ENCODE measurements around the gene THAP7.

The THAP7 gene

DNA sequence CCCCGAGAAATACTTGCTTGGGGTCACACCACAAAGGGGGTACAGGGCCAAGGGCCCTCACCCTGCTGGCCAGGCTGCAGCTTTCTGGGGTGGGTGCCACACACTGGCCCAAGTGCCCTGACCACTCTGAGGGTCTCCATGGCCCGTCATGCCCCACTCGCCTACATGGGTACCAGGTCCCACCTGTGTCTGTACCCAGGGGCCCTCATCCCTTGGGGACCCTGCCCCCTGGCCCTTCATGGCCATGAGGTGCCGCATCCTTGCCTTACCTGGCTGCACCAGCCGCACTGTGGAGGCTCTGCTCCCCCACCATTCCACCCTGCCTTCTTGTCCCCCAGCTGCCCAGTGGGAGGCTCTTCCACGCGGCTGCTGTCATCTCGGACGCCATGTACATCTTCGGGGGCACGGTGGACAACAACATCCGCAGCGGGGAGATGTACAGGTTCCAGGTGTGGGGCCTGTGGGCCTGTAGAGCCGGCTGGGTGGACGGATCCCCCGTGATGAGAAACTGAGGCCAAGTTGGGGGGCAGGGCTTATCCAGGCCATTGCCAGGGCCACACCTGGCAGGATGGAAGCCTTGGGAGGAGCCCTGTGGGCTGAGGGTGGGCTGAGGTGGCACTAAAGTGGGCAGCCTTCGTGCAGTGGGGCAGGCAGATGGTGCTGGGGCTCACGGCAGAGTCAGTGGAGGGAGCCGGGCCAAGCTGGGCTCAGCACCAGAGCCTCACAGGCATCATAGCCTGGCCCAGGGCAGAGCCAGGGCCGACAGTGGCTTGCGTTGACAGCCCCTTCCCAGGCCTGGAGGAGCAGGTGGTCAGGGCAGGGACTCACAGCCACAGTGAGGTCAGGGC is 9.2 kb downstream of the THAP7 start:
- peaks cover 4% of the 10 kb centered on the region for H3K4me1 Mint-ChIP-seq
- no peaks in the 10 kb centered on the region for H3K27me3 Mint-ChIP-seq
- peak overlapping the region; percentile 51 for H3K27ac Mint-ChIP-seq
- H3K9me3 Mint-ChIP-seq: no peaks in the 10 kb centered on the region
- no peak overlapping the region for H3K4me3 Mint-ChIP-seq
- H3K36me3 Mint-ChIP-seq: no peaks in the 10 kb centered on the region

DNA sequence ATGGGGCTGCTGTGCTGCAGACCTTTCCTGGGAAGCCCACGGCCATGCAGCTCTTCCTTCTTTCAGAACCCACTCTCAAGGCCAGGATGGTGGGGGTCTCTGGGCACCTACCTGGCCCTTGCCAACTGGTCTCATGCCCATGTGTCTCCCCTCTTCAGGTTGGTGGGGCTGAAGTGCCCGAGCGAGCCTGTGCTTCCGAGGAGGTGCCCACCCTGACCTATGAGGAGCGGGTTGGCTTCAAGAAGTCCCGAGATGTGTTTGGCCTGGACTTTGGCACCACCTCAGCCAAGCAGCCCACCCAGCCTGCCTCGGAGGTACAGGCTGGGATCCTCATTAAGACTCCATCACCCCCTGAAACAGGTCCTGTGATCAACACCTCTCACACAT is 9.9 kb downstream of the THAP7 start:
- no peaks in the 10 kb centered on the region for H3K27me3 Mint-ChIP-seq
- H3K27ac Mint-ChIP-seq: no peak overlapping the region
- H3K9me3 Mint-ChIP-seq: no peaks in the 10 kb centered on the region
- H3K4me3 Mint-ChIP-seq: no peak overlapping the region
- H3K36me3 Mint-ChIP-seq: no peaks in the 10 kb centered on the region
- peaks cover 4% of the 10 kb centered on the region for H3K4me1 Mint-ChIP-seq

DNA sequence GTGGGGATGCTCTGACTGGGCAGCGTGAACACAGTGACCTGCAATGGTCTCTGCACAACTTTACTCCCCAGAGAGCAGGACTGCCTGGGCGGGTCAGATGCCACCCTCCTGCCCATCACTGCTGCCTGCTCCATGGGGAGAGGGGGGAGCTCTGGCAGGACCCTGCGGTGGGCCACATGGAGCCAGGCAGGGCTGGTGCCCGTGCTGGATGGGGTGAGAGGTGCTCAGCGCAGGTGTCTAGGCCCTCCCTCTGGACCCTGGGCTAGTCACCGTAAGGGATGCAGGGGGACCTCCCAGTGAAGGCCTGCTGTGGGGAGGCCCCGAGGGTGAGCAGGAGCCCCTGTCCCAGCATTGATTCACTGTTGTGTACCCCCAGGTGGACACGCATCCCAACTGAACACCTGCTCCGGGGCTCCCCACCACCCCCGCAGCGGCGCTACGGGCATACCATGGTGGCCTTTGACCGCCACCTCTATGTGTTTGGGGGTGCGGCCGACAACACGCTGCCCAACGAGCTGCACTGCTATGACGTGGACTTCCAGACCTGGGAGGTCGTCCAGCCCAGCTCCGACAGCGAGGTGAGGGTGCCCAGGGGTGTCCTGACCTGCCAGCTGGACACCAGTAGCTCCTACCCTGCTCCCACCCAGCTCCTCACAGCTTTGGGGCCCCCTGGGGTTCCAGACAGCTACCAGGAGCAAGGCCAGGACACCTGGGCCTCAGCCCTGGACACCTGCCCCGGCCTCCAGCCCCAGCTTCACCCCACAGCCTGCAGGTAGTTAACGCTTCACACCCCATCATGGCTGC is 10.5 kb downstream of the THAP7 start:
- peaks cover 4% of the 10 kb centered on the region for H3K4me1 Mint-ChIP-seq
- no peak overlapping the region for H3K27ac Mint-ChIP-seq
- H3K27me3 Mint-ChIP-seq: no peaks in the 10 kb centered on the region
- H3K9me3 Mint-ChIP-seq: no peaks in the 10 kb centered on the region
- no peak overlapping the region for H3K4me3 Mint-ChIP-seq
- H3K36me3 Mint-ChIP-seq: peaks cover under 1% of the 10 kb centered on the region

DNA sequence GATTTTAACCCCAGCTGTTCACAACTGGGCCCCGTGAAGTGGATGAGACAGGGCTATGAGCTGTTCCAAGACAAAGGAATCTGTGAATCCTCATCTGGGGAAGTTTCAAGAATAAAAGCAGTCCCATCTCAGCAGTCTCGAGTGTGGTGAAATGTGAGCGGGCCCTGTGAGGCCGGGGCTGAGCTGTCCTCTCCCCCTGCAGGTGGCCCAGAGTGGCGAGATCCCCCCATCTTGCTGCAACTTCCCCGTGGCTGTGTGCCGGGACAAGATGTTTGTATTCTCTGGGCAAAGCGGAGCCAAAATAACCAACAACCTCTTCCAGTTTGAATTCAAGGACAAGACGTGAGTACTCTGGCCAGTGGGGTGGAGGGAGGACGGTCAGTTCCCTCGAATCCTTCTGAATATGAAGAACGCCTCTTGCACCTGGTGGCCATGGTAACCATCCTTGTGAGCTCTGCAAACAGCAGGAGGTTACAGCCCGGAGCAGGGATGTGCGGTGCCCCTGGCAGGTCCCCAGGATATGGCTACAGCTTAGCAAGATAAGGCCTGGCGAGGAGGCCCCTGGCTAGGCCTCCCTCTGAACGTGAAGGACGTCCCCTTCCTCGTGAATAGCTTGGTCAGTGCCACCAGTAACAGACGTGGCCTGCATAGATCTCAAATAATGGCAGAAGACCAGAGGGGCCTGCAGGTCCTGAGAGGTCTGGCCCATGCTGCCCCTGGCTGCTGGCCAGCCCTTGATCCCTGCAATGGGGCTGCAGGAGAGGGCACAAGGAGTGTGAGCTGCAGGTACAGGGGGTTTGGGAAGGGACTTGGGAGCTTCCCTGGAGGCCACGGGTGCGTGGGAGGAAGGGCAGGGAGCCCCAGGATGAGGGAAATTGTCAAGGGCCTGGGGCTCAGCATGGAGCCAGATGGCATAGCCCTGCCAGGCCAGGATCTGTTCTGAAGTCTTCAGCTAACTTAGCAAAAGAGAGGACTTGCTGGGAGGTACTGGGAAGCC is 11.4 kb downstream of the THAP7 start:
- H3K4me3 Mint-ChIP-seq: no peak overlapping the region
- H3K4me1 Mint-ChIP-seq: peaks cover 4% of the 10 kb centered on the region
- H3K27me3 Mint-ChIP-seq: no peaks in the 10 kb centered on the region
- no peaks in the 10 kb centered on the region for H3K9me3 Mint-ChIP-seq
- H3K36me3 Mint-ChIP-seq: peaks cover 3% of the 10 kb centered on the region
- no peak overlapping the region for H3K27ac Mint-ChIP-seq

DNA sequence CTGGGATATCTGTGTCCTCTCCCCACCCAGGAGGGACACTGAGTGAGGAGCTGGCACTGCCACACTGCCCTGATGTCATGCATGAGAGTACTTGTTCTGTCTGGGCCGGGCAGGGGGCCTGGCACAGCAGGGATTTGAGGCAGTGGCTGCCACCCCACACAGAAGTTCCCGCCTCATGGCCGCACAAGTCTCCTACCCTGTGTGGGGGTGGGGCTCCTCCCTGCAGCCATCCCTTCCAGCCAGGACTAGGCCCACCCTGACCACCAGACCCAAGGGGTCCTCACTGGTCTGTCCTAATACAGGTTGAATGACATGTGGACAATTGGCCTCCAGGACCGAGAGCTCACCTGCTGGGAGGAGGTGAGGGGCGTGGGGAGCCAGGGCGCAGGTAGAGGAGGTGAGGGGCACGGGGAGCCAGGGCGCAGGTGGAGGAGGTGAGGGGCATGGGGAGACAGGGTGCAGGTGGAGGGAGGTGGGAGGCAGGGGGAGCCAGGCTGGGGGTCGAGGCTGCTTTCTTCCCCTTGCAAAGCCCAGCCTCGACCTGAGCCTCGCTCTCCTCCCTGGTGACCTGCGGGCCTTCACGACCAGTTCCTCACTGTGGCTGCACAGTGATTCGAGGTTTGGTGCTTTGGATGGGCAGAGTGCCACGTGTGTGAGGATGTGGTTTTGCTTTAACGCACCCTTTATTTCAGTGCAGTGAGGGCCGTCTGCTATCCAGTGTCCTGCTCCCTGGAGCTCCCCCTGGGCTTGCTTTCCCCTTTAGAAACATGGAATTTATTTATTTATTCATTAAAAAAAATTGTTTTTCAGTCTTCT is 12.4 kb downstream of the THAP7 start:
- Mint-ChIP-seq H3K27ac (no peak overlapping the region), H3K36me3 (peaks cover 3% of the 10 kb centered on the region), H3K4me3 (no peak overlapping the region), H3K4me1 (peaks cover 4% of the 10 kb centered on the region), H3K9me3 (no peaks in the 10 kb centered on the region), H3K27me3 (no peaks in the 10 kb centered on the region)

DNA sequence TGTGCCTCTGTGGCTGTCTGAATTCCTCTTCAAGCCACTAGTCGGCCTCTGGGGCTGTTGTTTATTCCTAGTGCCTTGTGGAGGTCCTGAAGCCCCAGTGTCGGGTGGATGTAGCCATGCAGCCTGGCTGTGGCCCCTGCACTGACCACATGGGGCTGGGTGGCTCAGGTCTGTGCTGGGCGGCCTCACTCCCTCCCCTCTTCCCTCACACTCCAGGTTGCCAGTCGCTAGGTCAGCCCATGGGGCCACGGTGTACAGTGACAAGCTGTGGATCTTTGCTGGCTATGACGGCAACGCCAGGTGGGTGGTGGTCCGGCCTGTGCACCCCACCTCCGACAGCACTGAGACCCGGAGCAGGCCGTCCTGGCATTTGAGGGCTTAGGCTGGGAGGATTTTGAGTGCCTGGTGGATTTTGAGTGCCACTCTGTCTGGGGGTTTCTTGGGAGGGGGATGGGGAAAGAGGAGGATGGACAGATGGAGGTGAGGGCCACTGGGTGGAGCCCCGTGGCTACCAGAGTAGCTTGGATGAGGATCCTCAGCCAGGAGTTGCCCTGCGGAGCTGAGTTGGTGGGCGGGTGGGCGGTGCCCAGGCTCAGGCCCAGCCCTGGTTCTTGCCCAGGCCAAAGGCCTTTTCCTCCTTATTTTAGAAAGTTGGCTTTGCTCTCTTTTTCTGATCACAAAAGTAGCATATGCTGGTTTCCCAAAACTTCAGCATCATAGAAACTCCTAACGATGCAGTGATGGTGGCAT is 13.2 kb downstream of the THAP7 start:
- H3K27ac Mint-ChIP-seq: no peak overlapping the region
- no peaks in the 10 kb centered on the region for H3K27me3 Mint-ChIP-seq
- H3K36me3 Mint-ChIP-seq: peaks cover 3% of the 10 kb centered on the region
- H3K9me3 Mint-ChIP-seq: no peaks in the 10 kb centered on the region
- H3K4me1 Mint-ChIP-seq: peaks cover 9% of the 10 kb centered on the region
- H3K4me3 Mint-ChIP-seq: no peak overlapping the region

DNA sequence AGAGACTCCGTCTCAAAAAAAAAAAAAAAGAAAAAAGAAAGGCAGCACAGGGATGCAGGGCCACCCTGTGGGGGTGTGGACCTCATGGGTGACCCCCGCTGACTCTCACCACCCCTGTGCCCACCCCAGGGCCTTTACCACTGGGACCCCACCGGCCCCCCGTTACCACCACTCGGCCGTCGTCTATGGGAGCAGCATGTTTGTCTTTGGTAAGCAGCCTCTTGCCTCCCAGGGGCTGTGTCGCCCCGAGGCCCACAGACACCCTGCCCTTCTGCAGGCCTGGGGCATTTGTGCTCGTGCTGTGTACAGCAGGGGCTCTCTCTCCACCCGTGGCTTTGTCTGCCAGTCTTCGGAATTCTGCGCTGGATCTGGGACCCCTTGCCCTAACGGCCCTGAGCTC is 14.5 kb downstream of the THAP7 start:
- Mint-ChIP-seq H3K9me3 (no peaks in the 10 kb centered on the region), H3K4me3 (no peak overlapping the region), H3K27me3 (no peaks in the 10 kb centered on the region), H3K36me3 (peaks cover 3% of the 10 kb centered on the region), H3K27ac (no peak overlapping the region), H3K4me1 (peaks cover 23% of the 10 kb centered on the region)

DNA sequence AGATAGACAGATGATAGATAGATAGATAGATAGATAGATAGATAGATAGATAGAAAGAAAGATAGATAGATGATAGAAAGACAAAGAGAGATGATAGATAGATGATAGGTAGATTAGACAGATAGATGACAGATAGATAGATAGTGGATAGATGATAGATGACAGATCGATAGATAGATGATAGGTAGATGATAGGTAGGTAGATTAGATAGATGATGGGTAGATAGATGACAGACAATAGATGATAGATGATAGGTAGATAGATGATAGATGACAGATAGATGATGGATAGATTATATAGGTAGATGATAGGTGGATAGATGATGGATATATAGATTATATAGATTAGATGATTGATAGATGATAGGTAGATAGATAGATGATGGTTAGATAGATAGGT is 15.6 kb downstream of the THAP7 start:
- no peak overlapping the region for H3K4me3 Mint-ChIP-seq
- H3K27me3 Mint-ChIP-seq: no peaks in the 10 kb centered on the region
- H3K4me1 Mint-ChIP-seq: peaks cover 23% of the 10 kb centered on the region
- H3K27ac Mint-ChIP-seq: no peak overlapping the region
- H3K9me3 Mint-ChIP-seq: no peaks in the 10 kb centered on the region
- H3K36me3 Mint-ChIP-seq: peaks cover 3% of the 10 kb centered on the region

DNA sequence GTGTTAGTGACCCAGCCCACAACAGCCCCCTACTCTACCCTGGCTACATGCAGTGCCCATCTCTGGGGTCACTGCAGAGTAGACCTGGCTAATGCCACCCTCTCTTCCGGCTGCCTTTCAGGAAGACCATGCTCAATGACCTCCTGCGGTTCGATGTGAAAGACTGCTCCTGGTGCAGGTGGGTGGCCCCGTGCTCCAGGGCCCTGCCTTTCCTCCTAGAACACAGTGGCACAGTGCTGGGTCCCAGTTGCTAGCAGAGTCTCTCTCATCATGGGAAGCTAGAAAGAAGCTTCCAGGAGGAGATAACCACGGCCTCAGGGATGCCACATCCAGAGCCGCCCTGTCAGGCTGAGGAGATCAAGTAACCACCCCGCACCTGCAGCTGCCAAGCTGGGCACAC is 16.2 kb downstream of the THAP7 start:
- H3K36me3 Mint-ChIP-seq: peaks cover 3% of the 10 kb centered on the region
- no peak overlapping the region for H3K27ac Mint-ChIP-seq
- H3K4me1 Mint-ChIP-seq: peaks cover 28% of the 10 kb centered on the region
- no peak overlapping the region for H3K4me3 Mint-ChIP-seq
- no peaks in the 10 kb centered on the region for H3K9me3 Mint-ChIP-seq
- no peaks in the 10 kb centered on the region for H3K27me3 Mint-ChIP-seq

DNA sequence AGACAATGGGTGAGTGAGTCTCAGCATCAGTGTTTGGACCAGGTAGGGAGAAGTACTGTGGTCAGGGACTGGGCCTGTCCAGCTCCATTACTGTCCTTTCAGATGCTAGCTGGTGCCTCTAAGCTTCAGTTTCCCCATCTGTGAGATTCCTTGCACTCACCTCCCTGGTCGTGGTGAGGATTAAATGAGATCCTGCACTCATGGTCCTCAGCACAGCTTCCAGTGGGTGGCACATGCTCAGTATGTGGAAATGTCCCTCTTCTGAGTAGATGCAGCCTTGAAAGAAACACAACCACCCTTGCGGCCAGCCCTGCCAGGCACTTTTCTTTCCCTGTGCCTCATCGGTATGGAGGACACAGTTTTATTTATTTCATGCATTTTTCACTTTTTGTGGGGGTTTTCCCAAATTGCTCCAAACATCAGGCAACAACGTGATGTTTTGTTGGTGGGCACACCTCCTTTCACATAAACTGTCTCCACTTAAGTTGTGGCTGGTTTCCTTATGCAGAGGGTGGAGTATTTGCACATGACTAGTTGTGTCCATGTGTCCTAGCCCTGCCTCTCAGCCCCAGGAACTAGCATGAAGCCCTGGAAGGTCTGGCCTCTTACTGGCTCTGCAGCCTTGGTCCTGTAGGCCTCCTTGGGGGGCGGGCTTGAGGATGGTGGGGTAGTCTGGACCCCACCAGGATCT is 18.7 kb downstream of the THAP7 start:
- Mint-ChIP-seq H3K36me3 (peaks cover 3% of the 10 kb centered on the region), H3K4me1 (peaks cover 43% of the 10 kb centered on the region), H3K9me3 (no peaks in the 10 kb centered on the region), H3K27ac (peak overlapping the region; percentile 95), H3K4me3 (peak overlapping the region; percentile 98), H3K27me3 (no peaks in the 10 kb centered on the region)

DNA sequence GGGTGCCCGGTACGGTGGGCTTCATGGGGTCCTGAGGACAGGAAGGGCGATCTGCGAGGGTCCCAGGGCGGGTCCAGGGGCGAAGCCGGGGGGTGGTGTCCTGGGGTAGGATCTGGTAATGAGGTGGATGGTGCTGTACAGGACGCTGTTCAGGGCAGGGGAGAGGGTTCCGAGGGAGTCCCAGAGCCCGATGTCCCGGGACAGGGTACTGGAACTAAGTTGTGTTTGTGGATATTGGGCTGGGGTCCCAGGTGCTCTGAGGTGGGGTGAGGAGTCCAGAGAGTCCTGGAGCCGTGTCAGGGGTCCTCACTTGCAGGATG is 19.4 kb downstream of the THAP7 start:
- H3K27ac Mint-ChIP-seq: peak overlapping the region; percentile 95
- peaks cover 43% of the 10 kb centered on the region for H3K4me1 Mint-ChIP-seq
- H3K36me3 Mint-ChIP-seq: peaks cover 3% of the 10 kb centered on the region
- H3K4me3 Mint-ChIP-seq: peak overlapping the region; percentile 98
- H3K9me3 Mint-ChIP-seq: no peaks in the 10 kb centered on the region
- H3K27me3 Mint-ChIP-seq: no peaks in the 10 kb centered on the region

DNA sequence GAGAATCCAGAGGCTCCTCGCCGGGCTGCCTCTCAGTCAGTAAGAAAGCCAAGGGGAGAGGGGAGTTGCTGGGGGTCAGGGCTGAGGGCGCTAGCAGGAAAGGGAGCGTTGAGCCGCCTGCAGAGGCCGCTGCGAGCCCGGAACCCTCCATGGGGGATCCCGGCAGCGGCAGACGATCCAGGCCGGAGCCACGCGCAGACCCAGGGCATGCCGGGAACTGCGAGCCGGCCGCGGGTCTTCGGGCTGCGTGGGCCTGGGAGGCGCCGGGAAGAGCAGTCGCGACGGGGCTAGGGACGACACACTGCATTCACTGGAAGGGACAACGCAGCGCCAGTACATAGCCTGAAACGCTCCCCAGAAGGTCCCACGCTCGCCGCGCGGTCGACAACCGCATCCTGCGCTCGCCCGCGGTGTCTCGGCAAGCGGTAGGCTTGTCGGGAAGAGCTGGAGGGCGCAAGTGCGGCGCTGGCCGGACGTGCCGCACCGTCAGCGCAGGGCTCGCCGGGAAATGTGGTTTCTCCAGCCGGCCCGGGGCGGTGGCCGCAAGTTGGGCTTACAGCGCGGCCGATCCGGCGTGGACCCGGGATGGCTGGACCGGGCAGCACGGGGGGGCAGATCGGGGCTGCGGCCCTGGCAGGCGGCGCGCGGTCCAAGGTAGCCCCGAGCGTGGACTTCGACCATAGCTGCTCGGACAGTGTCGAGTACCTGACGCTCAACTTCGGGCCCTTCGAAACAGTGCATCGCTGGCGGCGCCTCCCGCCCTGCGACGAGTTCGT is 19.9 kb downstream of the THAP7 start, which contains the start of gene LZTR1:
TSS of gene LZTR1 (plus strand) at position 511 of the 776 bp plus-strand sequence. CDS start at position 586, 75 bp downstream.
- Mint-ChIP-seq H3K4me1 (peaks cover 43% of the 10 kb centered on the region), H3K4me3 (peak within 1 kb of the TSS; percentile 98), H3K27me3 (no peaks in the 10 kb centered on the region), H3K27ac (peak within 1 kb of the TSS; percentile 95), H3K9me3 (no peaks in the 10 kb centered on the region), H3K36me3 (peaks cover 3% of the 10 kb centered on the region)
